WTC11 (cell line): ENCODE measurements around the gene COL26A1. TPM values are rescaled to one million over a fixed set of nuclear protein-coding genes. Genes with fewer than 3 reads are reported as not detected.

Experiments
- ATAC-seq: fragments of 200-7000 bp; cut with Tn5 transposase; 2 replicates; pipeline ENCODE4 v1.10.0; 2021; ENCODE audit warnings: mild to moderate bottlenecking, moderate library complexity
- CTCF ChIA-PET: fragments of 300-600 bp; sonication (Branson Sonifier 250); formaldehyde crosslinking; loops from one replicate; lab custom pipeline; 2021; ENCODE audit warnings: antibody characterized with exemption; lab: Charles Lee
- POLR2A ChIA-PET: fragments of 350-600 bp; sonication (Branson Sonifier 250); formaldehyde crosslinking; loops from one replicate; lab custom pipeline; 2021; ENCODE audit warnings: antibody characterized with exemption; lab: Charles Lee
- DNase-seq: peaks from one replicate; pipeline ENCODE4 v3.0.0; 2021; ENCODE audit warnings: low spot score
- H3K27ac Mint-ChIP-seq: 2 replicates; pipeline ENCODE4 v1.8.0; 2021; ENCODE audit warnings: mixed read lengths
- H3K27me3 Mint-ChIP-seq: 2 replicates; pipeline ENCODE4 v1.8.0; 2021; ENCODE audit warnings: low read depth, mild to moderate bottlenecking, moderate library complexity, mixed read lengths
- H3K36me3 Mint-ChIP-seq: 2 replicates; pipeline ENCODE4 v1.8.0; 2021; ENCODE audit warnings: mixed read lengths
- H3K4me1 Mint-ChIP-seq: 2 replicates; pipeline ENCODE4 v1.8.0; 2022; ENCODE audit warnings: mixed read lengths
- H3K4me3 Mint-ChIP-seq: 2 replicates; pipeline ENCODE4 v1.8.0; 2021; ENCODE audit warnings: mild to moderate bottlenecking, moderate library complexity, mixed read lengths
- H3K9me3 Mint-ChIP-seq: 2 replicates; pipeline ENCODE4 v1.8.0; 2021; ENCODE audit warnings: mixed read lengths
- EMX1 ChIP-seq: fragments of 250-450 bp; sonication (Bioruptor Pico); IDR thresholded peaks from 2 replicates; pipeline ENCODE4 v1.8.0; 2021; ENCODE audit warnings: mild to moderate bottlenecking
- total RNA-seq: library from RNA; stranded (reverse); gene quantifications from 3 replicates; pipeline ENCODE4 v1.2.3, GENCODE V29; 2021

COL26A1 gene
- total RNA-seq, 1 experiment from 2014 or later = 64.4 TPM

- DNase-seq (no peak), ATAC-seq (no peak)
- Mint-ChIP-seq H3K9me3 (peaks cover 4% of the 10 kb centered on the region; the same call in 1 of the 2 replicates), H3K36me3 (no peaks in the 10 kb centered on the region), H3K4me1 (peaks cover 13% of the 10 kb centered on the region), H3K27ac (no peak overlapping the region), H3K4me3 (no peak overlapping the region), H3K27me3 (peaks cover 2% of the 10 kb centered on the region; the same call in 1 of the 2 replicates)
- ChIA-PET POLR2A (no interaction called here), CTCF (interaction anchor here (0.5 to 2.8 kb wide), 4 partner anchors 18 to 321 kb away, joined by 3 to 12 read pairs (median 6); no protein-coding TSS in a partner anchor)
- TF ChIP-seq EMX1 (CRISPR knock-in tag) = no peak
Observed at GRCh38 chr7:101606498-101606923, 243.8 kb downstream of the COL26A1 start.

Other genes with a start within 250 kb of the COL26A1 start
- 1.1 to 2.6 TPM (median 2.2 TPM) in 3 replicates for gene SERPINE1, start 235.8 kb upstream of the COL26A1 start, total RNA-seq
- gene AP1S1, start 208.4 kb upstream of the COL26A1 start, total RNA-seq = 60.7 to 80.0 TPM (median 78.2 TPM) in 3 replicates
- 5.2 to 6.4 TPM (median 5.6 TPM) in 3 replicates for gene VGF, start 197.3 kb upstream of the COL26A1 start, total RNA-seq
- gene NAT16, start 182.6 kb upstream of the COL26A1 start, total RNA-seq = 0.32 to 0.62 TPM (median 0.39 TPM) in 3 replicates
- gene MOGAT3, start 161.8 kb upstream of the COL26A1 start, total RNA-seq = 0.81 to 0.92 TPM (median 0.82 TPM) in 3 replicates
- gene PLOD3, start 145.3 kb upstream of the COL26A1 start, total RNA-seq = 45.3 to 48.3 TPM (median 48.1 TPM) in 3 replicates
- gene ZNHIT1, start 144.7 kb upstream of the COL26A1 start, total RNA-seq = 61.9 to 63.9 TPM (median 62.8 TPM) in 3 replicates
- 5.9 to 6.9 TPM (median 6.5 TPM) in 3 replicates for gene CLDN15, start 125.1 kb upstream of the COL26A1 start, total RNA-seq
- 121 to 123 TPM (median 122 TPM) in 3 replicates for gene FIS1, start 117.8 kb upstream of the COL26A1 start, total RNA-seq
- 13.7 to 16.6 TPM (median 15.5 TPM) in 3 replicates for gene IFT22, start 41.1 kb upstream of the COL26A1 start, total RNA-seq